Measurements from ENCODE around the gene RGS19. TPM values are rescaled to one million over a fixed set of nuclear protein-coding genes. Genes with fewer than 3 reads are reported as not detected.

Gene RGS19
- total RNA-seq, 1 experiment from 2014 or later, result 12.8 TPM

DNA sequence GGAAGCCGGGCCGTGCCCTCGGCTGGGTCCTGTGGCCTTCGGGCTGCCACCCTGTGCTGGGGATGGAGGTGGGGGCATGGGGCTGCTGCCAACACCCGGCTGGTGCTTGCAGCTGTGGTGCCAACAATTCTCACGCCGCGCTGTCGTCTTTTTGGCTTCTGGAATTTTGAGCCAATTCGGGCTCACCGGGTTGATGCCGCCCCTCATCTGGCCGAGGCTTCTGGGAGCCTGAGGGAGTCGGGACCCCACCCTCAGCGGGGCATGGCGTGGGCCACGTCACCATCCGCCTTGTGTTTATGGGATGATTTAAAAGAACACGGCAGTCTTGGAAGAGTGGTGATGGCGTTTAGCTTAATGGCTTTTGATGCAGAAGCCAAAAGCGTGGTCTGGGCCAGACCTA is 36.7 kb upstream of the RGS19 start:
- H4K8ac ChIP-seq (replicated peaks; ENCODE audit: insufficient read length, low read depth, low read length), result no peak overlapping the region
- no peak overlapping the region for H3T11ph ChIP-seq (ENCODE audit: low read length)
- no peak overlapping the region for H3K4ac ChIP-seq (ENCODE audit: low read depth, low read length)
- H2AFZ ChIP-seq (ENCODE audit: low read length), result no peak overlapping the region
- no peak overlapping the region for H3K18ac ChIP-seq (ENCODE audit: insufficient read length, low read depth, low read length)
- no peak overlapping the region for H4K91ac ChIP-seq (ENCODE audit: insufficient read length, low read depth, low read length)
- H3K23ac ChIP-seq (ENCODE audit: insufficient read length, low read depth, low read length), result no peak overlapping the region
- no peaks in the 10 kb centered on the region for H3K4me1 ChIP-seq (ENCODE audit: insufficient read depth, low read length)
- H3K27me3 ChIP-seq (ENCODE audit: insufficient read depth, low read length), result no peaks in the 10 kb centered on the region
- H3K14ac ChIP-seq (ENCODE audit: insufficient read depth, low read length), result no peak overlapping the region
- Mint-ChIP-seq H3K27me3 (ENCODE audit: low read depth) (0 out of 2 replicates have a peak, but pooled peaks cover 2% of the 10 kb centered on the region), H3K4me1 (peaks cover 4 to 5% of the 10 kb centered on the region in 2 experiments; a peak in 3 of 4 replicates), H3K9me3 (no peaks in the 10 kb centered on the region; a peak in 1 of 5 replicates), H3K4me3 (peak overlapping the region in 1 of 2 experiments; percentile 24; a peak in 1 of 5 replicates), H3K36me3 (ENCODE audit: insufficient read depth in 1 of 3, low read depth in 3 of 3) (no peaks in the 10 kb centered on the region), H3K27ac (no peak overlapping the region; a peak in 1 of 7 replicates)
- peaks cover 3% of the 10 kb centered on the region for H4K20me1 ChIP-seq (ENCODE audit: control insufficient read depth, insufficient read depth, insufficient read length)
- no peak overlapping the region for H4K5ac ChIP-seq (ENCODE audit: insufficient read length, low read depth, low read length)
- H2BK20ac ChIP-seq (ENCODE audit: low read depth, low read length, poor library complexity, severe bottlenecking), result no peak overlapping the region
- no peak overlapping the region for H2BK5ac ChIP-seq (ENCODE audit: insufficient read length, low read length)
- no peak for DNase-seq
- H3K9ac ChIP-seq (ENCODE audit: extremely low read depth, insufficient read length, low read length), result no peak overlapping the region
- H3K56ac ChIP-seq (ENCODE audit: insufficient read length, low read depth, low read length), result no peak overlapping the region
- WGBS (ENCODE audit: extremely low coverage, insufficient read length, low lambda C conversion rate), result no CpG with 5 or more reads among the region's 21 CpGs
- no peak overlapping the region for H2AK5ac ChIP-seq (ENCODE audit: insufficient read length, low read length)
- H3K4me2 ChIP-seq (ENCODE audit: insufficient read depth, insufficient read length, low read length), result no peak overlapping the region
- no peak overlapping the region for H2BK120ac ChIP-seq (ENCODE audit: low read depth, low read length, poor library complexity, severe bottlenecking)
- H3K27ac ChIP-seq (ENCODE audit: insufficient read length, low read depth, low read length), result no peak overlapping the region
- H2BK12ac ChIP-seq (ENCODE audit: insufficient read length, low read depth, low read length), result no peak overlapping the region
- no peak overlapping the region for H2BK15ac ChIP-seq (ENCODE audit: low read depth, low read length)
- H3K23me2 ChIP-seq (ENCODE audit: insufficient read length, low read depth, low read length, poor library complexity, severe bottlenecking), result no peaks in the 10 kb centered on the region
- TF ChIP-seq, protein P1, sequence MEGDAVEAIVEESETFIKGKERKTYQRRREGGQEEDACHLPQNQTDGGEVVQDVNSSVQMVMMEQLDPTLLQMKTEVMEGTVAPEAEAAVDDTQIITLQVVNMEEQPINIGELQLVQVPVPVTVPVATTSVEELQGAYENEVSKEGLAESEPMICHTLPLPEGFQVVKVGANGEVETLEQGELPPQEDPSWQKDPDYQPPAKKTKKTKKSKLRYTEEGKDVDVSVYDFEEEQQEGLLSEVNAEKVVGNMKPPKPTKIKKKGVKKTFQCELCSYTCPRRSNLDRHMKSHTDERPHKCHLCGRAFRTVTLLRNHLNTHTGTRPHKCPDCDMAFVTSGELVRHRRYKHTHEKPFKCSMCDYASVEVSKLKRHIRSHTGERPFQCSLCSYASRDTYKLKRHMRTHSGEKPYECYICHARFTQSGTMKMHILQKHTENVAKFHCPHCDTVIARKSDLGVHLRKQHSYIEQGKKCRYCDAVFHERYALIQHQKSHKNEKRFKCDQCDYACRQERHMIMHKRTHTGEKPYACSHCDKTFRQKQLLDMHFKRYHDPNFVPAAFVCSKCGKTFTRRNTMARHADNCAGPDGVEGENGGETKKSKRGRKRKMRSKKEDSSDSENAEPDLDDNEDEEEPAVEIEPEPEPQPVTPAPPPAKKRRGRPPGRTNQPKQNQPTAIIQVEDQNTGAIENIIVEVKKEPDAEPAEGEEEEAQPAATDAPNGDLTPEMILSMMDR (conservative IDR thresholded peaks at IDR 0.05), result no peak
- no peaks in the 10 kb centered on the region for H3K9me3 ChIP-seq (ENCODE audit: control insufficient read depth, low read depth, low read length)
- H3K79me2 ChIP-seq (ENCODE audit: insufficient read depth, low read length), result no peaks in the 10 kb centered on the region
- no peaks in the 10 kb centered on the region for H3K79me1 ChIP-seq (ENCODE audit: insufficient read depth, low read depth, low read length, poor library complexity, severe bottlenecking)

Data from H9 (cell line).